PC-3 (cell line): ENCODE data around the gene DNM3. TPM values are rescaled to one million over a fixed set of nuclear protein-coding genes. Genes with fewer than 3 reads are reported as not detected.

Source experiments
- ATAC-seq: fragments of 200-7000 bp; cut with Tn5 transposase; 2 replicates; pipeline ENCODE4 v1.9.1; 2020; ENCODE audit warnings: mild to moderate bottlenecking, moderate library complexity
- BruUV-seq: library from RNA; stranded (reverse); fragments of 400-500 nt; replicated peaks from 2 replicates; lab custom pipeline; 2021; lab: Mats Ljungman, UMichigan
- CTCF ChIA-PET: fragments of 300-600 bp; sonication (Branson Sonifier 250); formaldehyde crosslinking; loops from one replicate; lab custom pipeline; 2022; ENCODE audit warnings: antibody characterized with exemption; lab: Charles Lee
- POLR2A ChIA-PET: fragments of 300-600 bp; sonication (Branson Sonifier 250); formaldehyde crosslinking; loops from one replicate; lab custom pipeline; 2022; ENCODE audit warnings: antibody characterized with exemption; ENCODE audit not compliant: unreplicated experiment; lab: Charles Lee
- DNase-seq: peaks from one replicate; pipeline ENCODE4 v3.0.0-alpha.2; 2015
- H2AFZ ChIP-seq: fragments of 300-600 bp; sonication (generic); 2 replicates; pipeline ENCODE4 v1.6.0; 2016; ENCODE audit warnings: antibody characterized with exemption, low read length
- H3F3A ChIP-seq: fragments of 300-600 bp; sonication (generic); one replicate; pipeline ENCODE4 v1.6.0; 2017; ENCODE audit warnings: antibody characterized with exemption, low read length, control low read depth, mild to moderate bottlenecking; ENCODE audit not compliant: unreplicated experiment
- H3K27ac ChIP-seq: fragments of 300-600 bp; sonication (generic); 2 replicates; pipeline ENCODE4 v1.5.1; 2016; ENCODE audit warnings: mild to moderate bottlenecking, low read length
- H3K27me3 ChIP-seq: fragments of 300-600 bp; sonication (generic); 2 replicates; pipeline ENCODE4 v1.6.1; 2016; ENCODE audit warnings: low read length, mixed read lengths
- H3K36me3 ChIP-seq: fragments of 300-600 bp; sonication (generic); 2 replicates; pipeline ENCODE4 v1.6.1; 2016; ENCODE audit warnings: low read depth, mixed run types, low read length, mixed read lengths
- H3K4me1 ChIP-seq: fragments of 300-600 bp; sonication (generic); 2 replicates; pipeline ENCODE4 v1.5.1; 2016; ENCODE audit warnings: low read length; ENCODE audit not compliant: insufficient read depth
- H3K4me2 ChIP-seq: fragments of 300-600 bp; sonication (generic); 2 replicates; pipeline ENCODE4 v1.6.0; 2016; ENCODE audit warnings: low read length
- H3K4me3 ChIP-seq: fragments of 300-600 bp; sonication (generic); 2 replicates; pipeline ENCODE4 v1.5.1; 2016; ENCODE audit warnings: mild to moderate bottlenecking, low read length, mixed read lengths
- H3K79me2 ChIP-seq: fragments of 300-600 bp; sonication (generic); 2 replicates; pipeline ENCODE4 v1.6.1; 2017; ENCODE audit warnings: low read length, mixed read lengths
- H3K9ac ChIP-seq: fragments of 300-600 bp; sonication (generic); 2 replicates; pipeline ENCODE4 v1.6.0; 2016; ENCODE audit warnings: mild to moderate bottlenecking, low read length
- H3K9me2 ChIP-seq: fragments of 300-600 bp; sonication (generic); replicated peaks from 2 replicates; pipeline ENCODE4 v1.6.1; 2016; ENCODE audit warnings: mixed run types, low read length, mixed read lengths
- H3K9me3 ChIP-seq: fragments of 300-600 bp; sonication (generic); 2 replicates; pipeline ENCODE4 v1.6.1; 2016; ENCODE audit warnings: low read length, mixed read lengths
- H4K20me1 ChIP-seq: fragments of 300-600 bp; sonication (generic); 2 replicates; pipeline ENCODE4 v1.6.1; 2016; ENCODE audit warnings: low read length, mixed read lengths
- CTCF ChIP-seq: fragments of 300-600 bp; sonication (generic); conservative IDR thresholded peaks from 2 replicates; pipeline ENCODE4 v1.5.1; 2017; ENCODE audit warnings: antibody characterized with exemption, low read depth, mild to moderate bottlenecking, low read length
- EZH2 ChIP-seq: fragments of 300-600 bp; sonication (generic); IDR thresholded peaks from one replicate; pipeline ENCODE4 v1.6.1; 2017; ENCODE audit warnings: antibody characterized with exemption, mild to moderate bottlenecking, low read length; ENCODE audit not compliant: unreplicated experiment
- EZH2phosphoT487 ChIP-seq: fragments of 300-600 bp; sonication (generic); IDR thresholded peaks from 2 replicates; pipeline ENCODE4 v1.6.1; 2018; ENCODE audit warnings: mild to moderate bottlenecking, antibody characterized with exemption, low read length, borderline replicate concordance
- intact Hi-C: fragments of 100-400 bp; cut with micrococcal nuclease; formaldehyde crosslinking; loops from 2 replicates; pipeline ENCODE4 v1.9.0; 2023
- total RNA-seq: library from RNA; depleted of rRNA; stranded (reverse); fragments of >200 nt; gene quantifications from 2 replicates; pipeline ENCODE4 v1.2.3, GENCODE V29; 2014

The DNM3 gene
- total RNA-seq, 1 experiment from 2014 or later = 0.98 TPM

GRCh38 chr1:171850651-171851350, 9.5 kb downstream of the DNM3 start:
- TF ChIP-seq EZH2phosphoT487 (no peak), CTCF (peak; percentile 47; the same call in 1 of the 2 replicates)
- peak; percentile 41 for DNase-seq

GRCh38 chr1:171852272-171852671, 11.0 kb downstream of the DNM3 start:
- Histone ChIP-seq H3K79me2 (no peaks in the 10 kb centered on the region), H3K9me3 (no peaks in the 10 kb centered on the region), H3K27me3 (peaks cover 86% of the 10 kb centered on the region), H3K27ac (no peak overlapping the region), H3K9ac (no peak overlapping the region), H3K4me3 (no peak overlapping the region), H3K36me3 (no peaks in the 10 kb centered on the region), H3K9me2 (no peaks in the 10 kb centered on the region), H3F3A (no peaks in the 10 kb centered on the region), H3K4me2 (no peak overlapping the region), H2AFZ (no peak overlapping the region), H3K4me1 (no peaks in the 10 kb centered on the region), H4K20me1 (no peaks in the 10 kb centered on the region)
- intact Hi-C loops = loop anchor here (5.0 kb wide), 1 partner anchor 130 kb away; no protein-coding TSS in a partner anchor
- no peak for ATAC-seq
- TF ChIP-seq CTCF (no peak), EZH2 (no peak), EZH2phosphoT487 (no peak)
- ChIA-PET CTCF (no interaction called here), POLR2A (no interaction called here)
- no peak for DNase-seq
- BruUV-seq = no TSS peak

More at GRCh38 chr1:171850651-171851350, 9.5 kb downstream of the DNM3 start:
- ChIA-PET CTCF (interaction anchor here (0.6 to 2.0 kb wide), 3 partner anchors 35 to 206 kb away, joined by 3 to 20 read pairs (median 5); no protein-coding TSS in a partner anchor), POLR2A (interaction anchor here (0.6 kb wide), 1 partner anchor 128 kb away, joined by 3 read pairs; no protein-coding TSS in a partner anchor)
- H3K4me3 ChIP-seq = no peak overlapping the region
- H3K79me2 ChIP-seq = no peaks in the 10 kb centered on the region
- no peak overlapping the region for H3K27ac ChIP-seq
- H2AFZ ChIP-seq = no peak overlapping the region
- no peaks in the 10 kb centered on the region for H3K9me2 ChIP-seq
- peak; percentile 66 for ATAC-seq
- BruUV-seq = no TSS peak
- no peaks in the 10 kb centered on the region for H3K4me1 ChIP-seq
- no peaks in the 10 kb centered on the region for H3F3A ChIP-seq
- no peaks in the 10 kb centered on the region for H4K20me1 ChIP-seq
- no peaks in the 10 kb centered on the region for H3K9me3 ChIP-seq
- no peak overlapping the region for H3K4me2 ChIP-seq
- intact Hi-C loops = loop anchor here (2.0 to 5.0 kb wide), 2 partner anchors 50 to 132 kb away; no protein-coding TSS in a partner anchor
- no peaks in the 10 kb centered on the region for H3K36me3 ChIP-seq
- H3K9ac ChIP-seq = no peak overlapping the region
- H3K27me3 ChIP-seq = peaks cover 85% of the 10 kb centered on the region

- Histone ChIP-seq H3K27me3 (peaks cover 74% of the 10 kb centered on the region), H3K27ac (no peak overlapping the region), H3K79me2 (no peaks in the 10 kb centered on the region), H3K9me2 (no peaks in the 10 kb centered on the region), H3K36me3 (no peaks in the 10 kb centered on the region), H3K4me1 (no peaks in the 10 kb centered on the region), H4K20me1 (no peaks in the 10 kb centered on the region), H3K4me2 (no peak overlapping the region), H3K9me3 (no peaks in the 10 kb centered on the region), H3F3A (no peaks in the 10 kb centered on the region), H2AFZ (no peak overlapping the region), H3K9ac (no peak overlapping the region), H3K4me3 (no peak overlapping the region)
- intact Hi-C loops = no loop called here
- TF ChIP-seq EZH2phosphoT487 (no peak), CTCF (no peak), EZH2 (no peak)
- ATAC-seq (no peak), DNase-seq (no peak)
- CTCF ChIA-PET = no interaction called here
- POLR2A ChIA-PET = interaction anchor here (0.6 kb wide), 1 partner anchor 68 kb away, joined by 6 read pairs; no protein-coding TSS in a partner anchor
- BruUV-seq = no TSS peak
These were observed 14.1 kb downstream of the DNM3 start for GRCh38 chr1:171855381-171855780.
